ENCODE measurements around the gene TNFAIP8L3. TPM values are rescaled to one million over a fixed set of nuclear protein-coding genes. Genes with fewer than 3 reads are reported as not detected.
"Not testable (repeated sequence)": the region's sequence is repeated elsewhere in the genome, so short reads cannot be mapped to it uniquely, and the experiment has no call there.

Gene TNFAIP8L3
- total RNA-seq, 1 donor from 2014 or later, result not detected

GRCh38 chr15:51038162-51038973 lies 56.3 kb downstream of the TNFAIP8L3 start:
- no peak overlapping the region for H3K4me3 Mint-ChIP-seq
- ChIA-PET CTCF (no interaction called here), POLR2A (no interaction called here)
- no peak for ATAC-seq (ENCODE audit: low read depth)
- H3K27ac Mint-ChIP-seq, result no peak overlapping the region
- TF ChIP-seq CTCF (IDR thresholded peaks at IDR 0.05), result no peak
- no peak for DNase-seq
- H3K36me3 Mint-ChIP-seq (ENCODE audit: low read depth), result no peaks in the 10 kb centered on the region
- intact Hi-C loops (cut with micrococcal nuclease), result no loop called here
- no peaks in the 10 kb centered on the region for H3K9me3 Mint-ChIP-seq
- no peaks in the 10 kb centered on the region for H3K27me3 Mint-ChIP-seq
- H3K4me1 Mint-ChIP-seq, result no peaks in the 10 kb centered on the region

GRCh38 chr15:51037474-51037873 lies 57.2 kb downstream of the TNFAIP8L3 start:
- H3K9me3 Mint-ChIP-seq; POLR2A ChIA-PET; DNase-seq; intact Hi-C loops (cut with micrococcal nuclease); H3K4me3 Mint-ChIP-seq; H3K27ac Mint-ChIP-seq; H3K4me1 Mint-ChIP-seq; H3K36me3 Mint-ChIP-seq (ENCODE audit: low read depth); CTCF ChIA-PET; ATAC-seq (ENCODE audit: low read depth); H3K27me3 Mint-ChIP-seq: not testable (repeated sequence)

- intact Hi-C loops (cut with micrococcal nuclease), result no loop called here
- no peak for DNase-seq
- ATAC-seq (ENCODE audit: low read depth), result no peak
- Mint-ChIP-seq H3K27me3 (no peaks in the 10 kb centered on the region), H3K36me3 (ENCODE audit: low read depth) (no peaks in the 10 kb centered on the region), H3K4me3 (no peak overlapping the region), H3K9me3 (peaks cover 2% of the 10 kb centered on the region), H3K4me1 (no peaks in the 10 kb centered on the region), H3K27ac (no peak overlapping the region)
- ChIA-PET POLR2A (no interaction called here), CTCF (no interaction called here)
- TF ChIP-seq CTCF (IDR thresholded peaks at IDR 0.05), result no peak
Observed at GRCh38 chr15:51030649-51031316, 63.9 kb downstream of the TNFAIP8L3 start.

- Mint-ChIP-seq H3K36me3 (ENCODE audit: low read depth) (peaks cover 2% of the 10 kb centered on the region), H3K4me1 (no peaks in the 10 kb centered on the region), H3K4me3 (no peak overlapping the region), H3K9me3 (peaks cover 2% of the 10 kb centered on the region), H3K27ac (no peak overlapping the region), H3K27me3 (no peaks in the 10 kb centered on the region)
- intact Hi-C loops (cut with micrococcal nuclease), result no loop called here
- TF ChIP-seq CTCF (IDR thresholded peaks at IDR 0.05), result no peak
- ChIA-PET CTCF (no interaction called here), POLR2A (no interaction called here)
- DNase-seq (no peak), ATAC-seq (ENCODE audit: low read depth) (no peak)
Observed at GRCh38 chr15:51025454-51025846, 69.3 kb downstream of the TNFAIP8L3 start.

GRCh38 chr15:51024735-51025453 lies 69.8 kb downstream of the TNFAIP8L3 start:
- Mint-ChIP-seq H3K27me3 (no peaks in the 10 kb centered on the region), H3K4me1 (no peaks in the 10 kb centered on the region), H3K27ac (peak overlapping the region; percentile 43), H3K36me3 (ENCODE audit: low read depth) (peaks cover 4% of the 10 kb centered on the region), H3K4me3 (no peak overlapping the region), H3K9me3 (peaks cover 4% of the 10 kb centered on the region)
- DNase-seq, result no peak
- POLR2A ChIA-PET, result no interaction called here
- no peak for TF ChIP-seq CTCF (IDR thresholded peaks at IDR 0.05)
- CTCF ChIA-PET, result no interaction called here
- intact Hi-C loops (cut with micrococcal nuclease), result no loop called here
- no peak for ATAC-seq (ENCODE audit: low read depth)

All from activated B cell treated with CpG ODN at 0.5 μM for 24 hours (primary cell).